Raji (cell line): ENCODE measurements around the gene TRIP10.

Experiments used
- POLR2A ChIP-seq: IDR thresholded peaks from 2 replicates; pipeline ENCODE4 v1.6.1; 2011; ENCODE audit warnings: low read depth, low read length, control low read depth; ENCODE audit not compliant: insufficient read depth

The TRIP10 gene

DNA sequence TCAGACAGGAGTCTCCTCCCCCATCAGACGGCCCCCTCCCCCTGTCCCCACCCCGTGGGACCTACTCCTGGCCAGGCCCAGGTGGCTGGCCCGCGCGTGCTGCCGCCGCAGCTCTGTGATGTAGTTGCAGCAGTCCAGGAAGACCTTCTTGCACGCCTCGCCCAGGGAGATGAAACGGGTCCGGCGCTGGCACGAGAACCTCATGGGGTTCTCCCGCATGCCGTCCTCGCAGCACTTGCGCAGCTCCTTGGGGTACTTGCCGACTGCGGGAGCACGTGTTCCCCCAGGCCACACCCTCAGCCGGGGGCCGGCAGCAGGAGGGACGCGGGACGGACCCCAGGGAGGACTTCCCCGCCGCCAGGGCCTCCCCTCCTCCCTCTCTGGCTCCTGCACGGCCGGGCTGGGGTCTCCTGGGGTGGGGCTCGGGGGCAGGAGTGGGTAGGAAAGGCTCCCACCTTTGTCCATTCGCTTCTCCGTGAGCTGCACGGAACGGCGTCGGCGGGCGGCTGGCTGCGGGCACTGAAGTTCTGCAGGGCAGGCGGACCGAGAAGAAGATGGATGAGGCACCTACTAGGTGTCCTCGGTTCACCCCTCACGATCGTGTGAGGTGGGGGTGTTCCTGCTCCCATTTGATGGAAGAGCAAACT is 32.3 kb upstream of the TRIP10 start:
- no peak for TF ChIP-seq POLR2A

GRCh38 chr19:6707658-6708018 is 31.8 kb upstream of the TRIP10 start:
- TF ChIP-seq POLR2A: no peak

DNA sequence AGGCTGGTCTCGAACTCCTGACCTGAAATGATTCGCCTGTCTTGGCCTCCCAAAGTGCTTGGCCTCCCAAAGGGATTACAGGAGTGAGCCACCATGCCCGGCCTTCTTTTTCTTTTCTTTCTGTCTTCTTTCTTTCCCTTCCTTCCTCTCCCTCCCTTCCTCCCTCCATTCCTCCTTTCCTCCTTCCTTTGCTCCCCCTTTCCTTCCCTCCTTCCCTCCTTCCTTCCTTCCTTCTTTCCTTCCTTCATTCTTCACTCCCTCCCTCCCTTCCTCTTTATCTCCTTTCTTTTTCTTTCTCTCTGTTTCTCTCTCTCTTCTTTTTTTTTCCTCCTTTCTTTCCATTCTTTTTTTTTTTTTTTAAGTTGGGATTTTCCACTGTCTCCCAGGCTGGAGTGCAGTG is 31.1 kb upstream of the TRIP10 start:
- TF ChIP-seq POLR2A: no peak

- no peak for TF ChIP-seq POLR2A
Measured at GRCh38 chr19:6709549-6709948, 29.9 kb upstream of the TRIP10 start.

GRCh38 chr19:6710273-6711077 is 29.0 kb upstream of the TRIP10 start:
- TF ChIP-seq POLR2A: no peak

DNA sequence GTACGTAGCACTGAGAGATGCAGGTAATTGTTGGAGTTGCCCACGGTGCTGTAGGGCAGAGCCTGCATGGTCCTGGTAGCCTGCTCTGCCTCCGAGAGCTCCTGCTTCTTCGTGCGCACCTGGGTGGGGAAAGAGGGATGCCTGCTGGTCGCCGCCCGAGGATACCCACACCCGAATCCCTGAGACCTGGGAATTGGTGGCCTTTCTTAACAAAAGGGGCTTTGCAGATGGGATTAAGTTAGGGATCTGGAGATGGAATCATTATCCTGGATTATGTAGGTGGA is 28.5 kb upstream of the TRIP10 start:
- TF ChIP-seq POLR2A: no peak

- no peak for TF ChIP-seq POLR2A
Measured at GRCh38 chr19:6711605-6712004, 27.9 kb upstream of the TRIP10 start.

- TF ChIP-seq POLR2A: no peak
Measured at GRCh38 chr19:6712231-6712630, 27.2 kb upstream of the TRIP10 start.

GRCh38 chr19:6712692-6713670 is 26.5 kb upstream of the TRIP10 start:
- no peak for TF ChIP-seq POLR2A

GRCh38 chr19:6713773-6714692 is 25.4 kb upstream of the TRIP10 start:
- TF ChIP-seq POLR2A: no peak

- no peak for TF ChIP-seq POLR2A
Measured at GRCh38 chr19:6714749-6715555, 24.5 kb upstream of the TRIP10 start.

- no peak for TF ChIP-seq POLR2A
Measured at GRCh38 chr19:6716610-6716970, 22.9 kb upstream of the TRIP10 start.

DNA sequence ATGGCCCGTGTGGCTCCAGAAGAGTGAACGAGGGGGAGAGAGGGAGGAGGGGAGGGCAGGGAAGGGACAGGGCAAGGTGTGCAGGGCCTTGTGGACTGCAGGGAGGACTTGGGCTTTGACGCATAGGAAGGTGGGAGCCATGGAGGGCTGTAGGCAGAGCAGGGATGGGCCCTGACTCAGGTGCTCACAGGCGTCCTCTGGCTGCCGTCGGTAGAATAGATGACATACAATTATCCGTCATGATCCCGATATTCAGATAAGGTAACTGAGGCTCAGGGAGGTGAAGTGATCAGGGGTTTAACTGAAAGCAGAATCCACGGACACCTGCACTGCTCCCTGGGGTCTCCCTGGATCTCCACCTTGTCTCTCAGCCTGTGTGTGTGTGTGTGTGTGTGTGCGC is 22.4 kb upstream of the TRIP10 start:
- no peak for TF ChIP-seq POLR2A

DNA sequence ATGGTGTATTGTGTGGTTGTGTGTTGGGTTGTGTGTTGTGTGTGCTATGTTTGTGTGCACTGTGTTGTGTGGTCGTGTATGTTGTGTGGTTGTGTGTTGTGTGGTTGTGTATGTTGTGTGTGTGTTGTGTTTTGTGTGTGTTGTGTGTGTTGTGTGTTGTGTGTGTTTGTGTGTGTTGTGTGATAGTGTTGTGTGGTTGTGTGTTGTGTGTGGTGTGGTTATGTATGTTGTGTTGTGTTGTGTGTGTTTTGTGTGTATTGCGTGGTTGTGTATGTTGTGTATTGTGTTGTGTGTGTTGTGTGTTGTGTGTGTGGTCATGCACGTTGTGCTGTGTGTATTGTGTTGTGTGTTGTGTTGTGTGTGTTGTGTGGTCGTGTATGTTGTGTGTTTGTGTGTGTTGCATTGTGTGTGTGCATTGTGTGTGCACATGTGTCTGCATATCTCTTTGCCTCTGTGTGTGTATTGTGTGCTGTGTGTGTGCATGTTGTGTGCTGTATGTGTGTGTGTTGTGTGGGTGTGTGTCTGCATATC is 22.0 kb upstream of the TRIP10 start:
- TF ChIP-seq POLR2A: no peak
